ENCODE results near the gene GET4.

GRCh38 chr7:887488-887820, 11.1 kb downstream of the GET4 start:
- TF ChIP-seq EP300 (IDR thresholded peaks at IDR 0.05) = no peak
- no peak for TF ChIP-seq POLR2A (IDR thresholded peaks at IDR 0.05)
- TF ChIP-seq CTCF (IDR thresholded peaks at IDR 0.05) = no peak

Measured in gastroesophageal sphincter (tissue), 3 donors.